HG03571 (cell line): Measurements from ENCODE around the gene TMEM259.

Experiments used
- ATAC-seq: cut with Tn5 transposase; IDR thresholded peaks from one replicate; pipeline ENCODE4 v1.9.1; 2021; ENCODE audit not compliant: unreplicated experiment

Gene TMEM259

DNA sequence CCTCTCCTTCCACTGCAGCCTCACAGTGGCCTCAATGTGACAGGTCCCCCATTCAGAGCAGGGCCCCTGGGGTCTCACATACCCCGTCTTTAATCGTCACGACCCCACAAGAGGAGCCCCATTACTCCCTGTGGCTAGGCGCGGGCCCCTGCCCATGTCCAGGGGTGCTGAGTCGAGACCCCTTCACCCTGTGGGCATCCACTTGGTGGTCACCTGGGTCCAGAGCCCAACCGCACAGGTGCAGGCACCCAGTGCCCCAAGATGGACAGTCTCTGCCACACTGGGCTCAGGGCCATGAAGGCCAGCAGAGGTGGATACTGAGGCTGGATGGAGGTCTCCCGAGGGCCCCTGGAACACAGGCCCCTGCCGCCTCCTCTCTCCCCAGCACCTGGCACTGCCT lies 3.0 kb downstream of the TMEM259 start:
- no peak for ATAC-seq

DNA sequence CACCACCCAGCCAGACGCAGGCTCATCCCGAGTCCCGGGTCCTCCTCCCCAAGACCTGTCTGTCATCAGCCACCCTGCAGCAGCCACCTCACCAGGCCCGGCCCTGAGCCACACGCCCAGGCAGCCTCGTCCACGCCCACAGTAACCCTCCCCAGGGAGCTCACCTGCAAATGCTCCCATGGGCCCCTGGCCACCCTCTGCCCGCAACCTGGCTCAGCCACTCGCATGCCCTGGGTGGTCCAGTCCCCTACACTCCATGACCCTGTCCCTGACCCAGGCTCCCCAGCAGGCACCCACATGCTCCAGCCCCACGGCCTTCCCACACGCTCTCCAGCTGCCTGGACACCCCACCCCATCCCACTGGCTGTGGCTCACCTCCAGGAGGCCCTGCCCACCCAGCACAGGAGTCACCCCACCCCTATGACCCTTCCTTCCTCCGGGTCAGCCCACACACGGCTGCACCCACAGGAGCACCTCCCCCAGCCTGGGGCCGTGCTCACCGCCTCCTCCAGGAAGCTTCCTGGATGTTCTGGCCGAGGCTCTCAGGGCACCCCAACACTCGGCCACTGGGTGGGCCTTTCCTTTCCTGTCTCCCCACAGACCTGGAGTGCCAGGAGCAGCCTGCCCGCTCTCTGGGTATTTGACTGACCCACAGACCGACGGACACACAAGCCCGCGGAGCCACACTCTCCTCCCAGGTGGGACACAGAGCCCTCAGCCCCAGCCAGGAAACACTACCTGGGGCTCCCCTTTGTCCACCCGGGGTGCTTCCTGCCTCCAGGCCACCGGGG lies 3.6 kb downstream of the TMEM259 start:
- ATAC-seq: no peak

DNA sequence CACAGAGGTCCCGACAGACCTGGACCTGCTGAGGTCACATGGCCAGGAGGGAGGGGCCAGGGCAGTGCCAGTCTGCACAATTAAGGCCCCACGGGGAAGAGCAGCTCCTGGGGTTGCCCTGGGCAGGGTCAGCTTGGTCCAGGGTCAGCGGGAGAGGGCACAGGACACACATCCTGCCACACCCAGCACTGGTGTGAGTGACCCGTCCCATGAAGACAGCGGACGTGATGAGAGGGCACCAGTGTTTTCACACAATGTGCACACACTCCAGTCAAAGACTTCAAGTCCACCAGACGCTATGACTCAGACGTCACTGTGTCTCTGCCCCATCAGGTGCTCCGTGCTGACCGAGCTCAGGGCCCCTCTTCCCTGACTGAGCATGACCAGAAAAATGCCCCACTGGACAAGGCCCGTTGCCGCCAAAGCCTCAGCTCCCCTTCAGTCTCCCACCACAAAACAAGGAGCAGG lies 4.2 kb downstream of the TMEM259 start:
- ATAC-seq: no peak

GRCh38 chr19:1015782-1016646 lies 4.9 kb downstream of the TMEM259 start:
- no peak for ATAC-seq

- no peak for ATAC-seq
These were observed 5.7 kb downstream of the TMEM259 start for GRCh38 chr19:1015061-1015781.

GRCh38 chr19:1014161-1015060 lies 6.5 kb downstream of the TMEM259 start:
- ATAC-seq: no peak

DNA sequence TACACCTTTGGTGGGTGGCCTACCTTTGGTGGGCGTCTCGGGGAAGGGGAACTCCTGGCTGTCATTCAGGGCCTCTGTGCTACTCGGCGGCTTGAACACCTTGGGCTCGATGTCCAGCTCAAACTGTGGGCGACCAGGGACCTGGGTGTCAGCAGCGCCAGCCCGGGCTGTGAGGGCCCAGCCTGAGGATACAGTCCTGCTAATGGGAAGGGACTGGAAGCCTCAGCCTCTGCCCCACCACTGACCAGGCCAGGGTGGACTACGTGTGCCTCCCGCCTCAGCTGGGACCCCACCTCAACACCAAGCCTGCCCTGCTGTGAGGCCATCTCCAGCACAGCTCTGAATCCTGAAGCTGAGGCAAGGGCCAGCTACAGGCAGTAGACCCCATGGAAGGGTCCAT lies 7.7 kb downstream of the TMEM259 start:
- ATAC-seq: no peak

DNA sequence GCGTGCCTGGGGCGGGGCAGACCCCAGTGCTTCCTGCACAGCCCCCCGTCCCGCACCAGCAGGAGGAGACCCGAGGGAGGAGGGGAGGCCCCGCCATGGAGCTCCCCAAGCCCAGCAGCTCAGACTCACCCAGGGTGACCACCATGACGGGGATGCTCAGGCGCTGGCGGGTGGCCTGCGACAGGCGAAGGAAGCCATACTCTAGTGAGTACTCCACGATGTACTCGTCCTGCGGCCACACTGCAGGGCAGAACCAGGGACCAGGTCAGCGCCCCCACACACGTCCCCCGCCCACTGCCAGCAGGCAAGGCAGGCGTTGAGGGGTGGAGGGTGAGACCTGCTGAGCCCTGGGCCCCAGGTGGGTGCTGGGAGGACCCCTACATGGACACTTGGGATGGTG lies 8.6 kb downstream of the TMEM259 start:
- ATAC-seq: no peak

DNA sequence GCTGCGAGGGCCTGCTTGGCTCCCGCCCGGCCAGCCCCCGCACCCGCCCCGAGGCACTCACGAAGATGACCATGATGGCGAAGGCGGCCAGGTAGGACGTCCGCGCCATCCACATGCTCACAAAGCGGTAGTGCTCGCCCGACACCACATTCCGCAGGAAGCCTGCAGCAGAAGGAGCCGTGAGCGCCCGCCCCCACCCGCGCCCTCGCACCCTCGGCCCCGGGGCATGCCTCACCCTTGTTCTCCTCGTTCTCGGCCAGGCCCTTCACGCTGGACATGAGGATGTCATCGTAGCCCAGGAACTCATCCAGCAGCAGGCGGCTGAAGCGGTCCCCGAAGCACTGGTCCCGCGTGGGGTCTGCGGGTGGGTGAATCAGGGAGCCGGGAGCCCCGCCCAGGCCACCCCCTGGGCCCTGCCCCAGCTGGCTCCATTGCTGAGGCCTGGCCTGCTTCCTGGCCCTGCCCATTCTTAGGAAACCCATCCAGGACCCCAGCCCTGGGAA lies 9.0 kb downstream of the TMEM259 start:
- ATAC-seq: no peak

DNA sequence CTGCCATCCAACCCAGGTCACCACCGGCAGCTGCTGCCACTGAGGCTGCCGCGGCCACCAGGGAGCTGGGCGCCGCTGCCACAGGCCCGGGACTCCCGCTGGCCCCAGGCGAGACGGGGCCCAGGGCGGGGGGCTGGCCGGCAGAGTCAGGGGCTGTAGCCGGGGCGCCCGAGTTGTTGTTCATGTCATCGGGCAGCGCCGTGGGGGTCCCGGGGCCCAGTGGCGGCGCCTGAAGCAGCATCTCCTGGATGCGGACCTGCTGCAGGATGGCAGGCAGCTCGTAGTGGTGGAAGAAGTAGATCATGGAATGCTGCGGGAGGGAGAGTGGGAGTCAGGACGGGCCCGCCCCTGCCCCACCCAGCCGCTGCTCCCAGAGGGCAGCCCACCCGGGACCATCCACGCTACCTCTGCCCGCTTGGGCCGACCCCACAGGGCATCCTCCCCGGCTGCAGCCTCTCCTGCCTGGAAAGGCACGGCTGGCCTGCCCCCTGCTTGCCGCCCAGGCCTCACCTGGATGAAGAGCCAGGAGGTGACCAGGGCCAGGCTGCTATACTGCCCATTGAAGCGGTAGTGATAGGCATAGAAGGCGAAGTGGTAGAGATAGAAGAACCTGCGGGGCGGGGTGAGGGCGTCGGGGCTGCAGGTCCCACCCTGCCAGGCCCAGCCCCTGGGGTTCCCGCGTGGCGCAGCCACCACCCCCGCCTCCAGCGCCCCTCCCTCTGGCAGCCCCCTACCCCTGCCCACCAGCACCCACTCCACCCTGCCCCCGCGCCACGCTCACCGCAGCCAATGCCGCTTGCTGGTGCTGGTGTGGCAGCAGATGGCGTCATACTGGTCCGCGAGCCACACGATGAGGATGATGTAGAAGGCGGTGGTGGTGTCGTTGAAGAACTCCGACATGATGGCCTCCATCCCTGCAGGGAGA lies 10.1 kb downstream of the TMEM259 start:
- no peak for ATAC-seq

DNA sequence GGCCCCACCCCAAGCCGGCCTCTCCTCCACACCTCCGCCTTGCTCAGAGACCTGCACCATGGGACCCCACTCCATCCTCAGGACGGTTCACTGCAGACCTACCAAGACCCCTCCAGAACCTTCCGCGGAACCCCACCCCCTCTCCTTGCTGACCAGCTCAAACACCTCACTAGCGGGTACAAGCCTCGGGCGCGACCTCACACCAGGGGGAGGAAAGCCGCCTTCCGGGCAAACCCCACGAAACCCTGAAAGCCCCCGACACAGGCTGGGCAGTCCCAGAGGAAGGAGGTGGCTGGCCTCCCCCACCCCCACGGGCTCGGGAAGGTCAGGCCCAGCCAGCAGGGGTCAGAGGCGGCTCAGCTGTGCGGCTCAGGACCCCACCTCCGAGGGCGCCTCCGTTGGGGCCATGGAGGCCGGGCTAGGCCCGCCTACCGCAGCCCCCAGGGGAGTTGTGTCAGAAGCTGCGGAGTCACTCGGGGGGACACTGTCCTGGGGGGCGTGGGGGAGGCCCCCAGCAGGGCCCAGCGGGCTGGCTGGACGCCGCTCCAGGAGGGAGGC lies 10.9 kb downstream of the TMEM259 start:
- no peak for ATAC-seq

DNA sequence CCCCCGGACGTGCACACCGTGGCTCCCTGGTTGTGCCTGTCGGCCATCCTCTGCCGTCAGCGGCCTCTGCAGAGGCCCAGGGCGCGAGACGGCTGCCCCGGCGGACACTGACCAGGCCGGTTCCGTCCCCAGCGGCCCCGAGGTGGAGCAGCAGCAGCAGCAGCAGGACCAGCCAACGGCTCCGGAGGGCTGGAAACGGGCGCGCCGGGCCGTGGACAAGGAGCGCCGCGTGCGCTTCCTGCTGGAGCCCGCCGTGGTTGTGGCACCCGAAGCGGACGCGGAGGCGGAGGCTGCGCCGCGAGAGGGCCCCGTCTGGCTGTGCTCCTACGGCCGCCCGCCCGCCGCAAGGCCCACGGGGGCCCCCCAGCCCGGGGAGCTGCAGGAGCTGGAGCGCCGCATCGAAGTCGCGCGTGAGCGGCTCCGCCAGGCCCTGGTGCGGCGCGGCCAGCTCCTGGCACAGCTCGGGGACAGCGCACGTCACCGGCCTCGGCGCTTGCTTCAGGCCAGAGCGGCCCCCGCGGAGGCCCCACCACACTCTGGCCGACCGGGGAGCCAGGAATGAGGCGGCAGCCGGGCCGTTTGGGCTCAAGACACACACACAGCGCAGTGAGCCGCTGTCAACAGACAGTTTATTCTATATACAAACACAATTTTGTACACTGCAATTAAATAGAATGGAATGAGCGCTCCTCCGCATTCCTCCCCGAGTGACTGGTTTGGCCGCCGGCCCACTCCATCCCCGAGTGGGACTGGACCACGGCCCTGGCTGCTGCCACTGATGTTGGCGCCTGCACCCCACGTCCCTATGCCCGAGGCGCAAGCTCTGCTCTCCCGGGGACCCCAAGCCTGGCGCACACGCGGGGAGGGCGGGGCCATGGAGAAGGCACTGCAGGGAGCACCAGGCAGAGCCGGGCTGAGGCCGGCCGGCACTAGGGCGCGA lies 11.6 kb downstream of the TMEM259 start:
- no peak for ATAC-seq

DNA sequence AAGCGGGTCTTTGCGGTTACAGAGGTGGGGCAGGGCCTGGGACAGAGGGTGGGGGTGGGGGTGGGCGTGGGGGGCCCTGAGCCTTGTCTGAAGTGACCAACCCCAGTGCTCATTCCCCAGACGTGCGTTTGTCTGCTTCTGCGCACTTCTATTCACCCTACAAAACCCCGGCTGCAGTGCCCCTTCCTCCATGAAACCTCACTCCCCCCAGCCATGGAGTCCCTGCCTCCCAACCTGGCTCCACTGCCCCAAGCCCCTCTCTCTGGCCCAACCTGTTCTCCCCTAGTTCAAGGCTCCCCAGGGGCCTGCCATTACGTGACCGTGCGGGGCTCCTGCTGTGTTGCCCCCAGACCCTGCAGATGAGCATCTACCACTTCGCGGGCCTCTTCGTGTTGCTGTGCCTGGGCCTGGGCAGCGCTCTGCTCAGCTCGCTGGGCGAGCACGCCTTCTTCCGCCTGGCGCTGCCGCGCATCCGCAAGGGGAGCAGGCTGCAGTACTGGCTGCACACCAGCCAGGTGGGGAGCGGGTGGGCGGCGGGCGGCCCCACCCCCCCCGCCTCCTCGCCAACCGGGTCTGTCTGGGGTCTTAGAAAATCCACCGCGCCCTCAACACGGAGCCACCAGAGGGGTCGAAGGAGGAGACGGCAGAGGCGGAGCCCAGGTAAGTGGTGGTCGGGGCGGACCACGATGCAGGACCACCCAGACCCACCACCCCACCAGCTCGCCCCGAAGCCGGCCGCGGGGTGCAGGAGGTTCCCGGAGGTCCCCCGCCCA lies 12.5 kb downstream of the TMEM259 start:
- no peak for ATAC-seq

- ATAC-seq: no peak
These were observed 13.3 kb downstream of the TMEM259 start for GRCh38 chr19:1007399-1008251.

GRCh38 chr19:1006711-1007398 lies 14.1 kb downstream of the TMEM259 start:
- no peak for ATAC-seq
